ENCODE measurements around the gene FSIP2.

FSIP2 gene

DNA sequence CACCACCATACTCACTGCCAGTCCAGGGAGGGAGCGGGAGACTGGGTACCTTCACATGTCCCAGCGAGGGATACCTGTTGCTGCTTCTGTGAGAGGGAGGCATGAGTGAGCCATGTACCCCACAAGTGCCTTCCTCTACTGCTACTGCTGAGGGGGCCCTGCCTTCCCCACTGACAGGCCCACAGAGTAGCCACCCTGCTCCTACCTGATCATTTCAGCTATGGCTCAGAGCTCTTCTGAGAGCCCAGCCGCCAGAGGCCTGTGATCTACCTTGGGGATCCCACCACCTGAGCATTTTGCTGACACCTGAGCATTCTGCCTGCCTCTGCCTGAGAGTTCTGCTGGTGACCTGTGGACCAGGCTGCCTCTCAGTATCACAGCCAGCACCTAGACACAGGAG, 137.6 kb downstream of the FSIP2 start (continued):
- TF ChIP-seq, protein P1, sequence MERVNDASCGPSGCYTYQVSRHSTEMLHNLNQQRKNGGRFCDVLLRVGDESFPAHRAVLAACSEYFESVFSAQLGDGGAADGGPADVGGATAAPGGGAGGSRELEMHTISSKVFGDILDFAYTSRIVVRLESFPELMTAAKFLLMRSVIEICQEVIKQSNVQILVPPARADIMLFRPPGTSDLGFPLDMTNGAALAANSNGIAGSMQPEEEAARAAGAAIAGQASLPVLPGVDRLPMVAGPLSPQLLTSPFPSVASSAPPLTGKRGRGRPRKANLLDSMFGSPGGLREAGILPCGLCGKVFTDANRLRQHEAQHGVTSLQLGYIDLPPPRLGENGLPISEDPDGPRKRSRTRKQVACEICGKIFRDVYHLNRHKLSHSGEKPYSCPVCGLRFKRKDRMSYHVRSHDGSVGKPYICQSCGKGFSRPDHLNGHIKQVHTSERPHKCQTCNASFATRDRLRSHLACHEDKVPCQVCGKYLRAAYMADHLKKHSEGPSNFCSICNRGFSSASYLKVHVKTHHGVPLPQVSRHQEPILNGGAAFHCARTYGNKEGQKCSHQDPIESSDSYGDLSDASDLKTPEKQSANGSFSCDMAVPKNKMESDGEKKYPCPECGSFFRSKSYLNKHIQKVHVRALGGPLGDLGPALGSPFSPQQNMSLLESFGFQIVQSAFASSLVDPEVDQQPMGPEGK (CRISPR knock-in tag; IDR thresholded peaks at IDR 0.05; ENCODE audit: borderline replicate concordance), result no peak

DNA sequence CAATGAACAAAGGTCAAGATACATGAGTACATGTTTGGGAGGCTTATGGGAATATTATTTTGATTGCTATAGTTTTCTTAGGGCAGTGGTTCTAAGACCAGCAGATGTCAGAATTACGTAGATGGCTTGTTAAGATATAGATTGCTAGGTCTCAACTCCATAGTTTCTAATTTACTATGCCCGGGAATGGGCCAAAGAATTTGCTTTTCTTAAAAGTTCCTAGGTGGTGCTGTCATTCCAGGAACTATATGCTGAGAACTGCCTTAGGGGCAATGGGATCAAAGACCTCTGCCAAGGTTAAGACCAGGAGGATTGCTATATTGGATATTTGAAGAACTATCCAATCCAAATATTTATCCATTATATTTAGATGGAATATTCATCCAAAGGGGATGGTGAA, 141.8 kb downstream of the FSIP2 start:
- ATAC-seq, result no peak
- TF ChIP-seq, protein P2, sequence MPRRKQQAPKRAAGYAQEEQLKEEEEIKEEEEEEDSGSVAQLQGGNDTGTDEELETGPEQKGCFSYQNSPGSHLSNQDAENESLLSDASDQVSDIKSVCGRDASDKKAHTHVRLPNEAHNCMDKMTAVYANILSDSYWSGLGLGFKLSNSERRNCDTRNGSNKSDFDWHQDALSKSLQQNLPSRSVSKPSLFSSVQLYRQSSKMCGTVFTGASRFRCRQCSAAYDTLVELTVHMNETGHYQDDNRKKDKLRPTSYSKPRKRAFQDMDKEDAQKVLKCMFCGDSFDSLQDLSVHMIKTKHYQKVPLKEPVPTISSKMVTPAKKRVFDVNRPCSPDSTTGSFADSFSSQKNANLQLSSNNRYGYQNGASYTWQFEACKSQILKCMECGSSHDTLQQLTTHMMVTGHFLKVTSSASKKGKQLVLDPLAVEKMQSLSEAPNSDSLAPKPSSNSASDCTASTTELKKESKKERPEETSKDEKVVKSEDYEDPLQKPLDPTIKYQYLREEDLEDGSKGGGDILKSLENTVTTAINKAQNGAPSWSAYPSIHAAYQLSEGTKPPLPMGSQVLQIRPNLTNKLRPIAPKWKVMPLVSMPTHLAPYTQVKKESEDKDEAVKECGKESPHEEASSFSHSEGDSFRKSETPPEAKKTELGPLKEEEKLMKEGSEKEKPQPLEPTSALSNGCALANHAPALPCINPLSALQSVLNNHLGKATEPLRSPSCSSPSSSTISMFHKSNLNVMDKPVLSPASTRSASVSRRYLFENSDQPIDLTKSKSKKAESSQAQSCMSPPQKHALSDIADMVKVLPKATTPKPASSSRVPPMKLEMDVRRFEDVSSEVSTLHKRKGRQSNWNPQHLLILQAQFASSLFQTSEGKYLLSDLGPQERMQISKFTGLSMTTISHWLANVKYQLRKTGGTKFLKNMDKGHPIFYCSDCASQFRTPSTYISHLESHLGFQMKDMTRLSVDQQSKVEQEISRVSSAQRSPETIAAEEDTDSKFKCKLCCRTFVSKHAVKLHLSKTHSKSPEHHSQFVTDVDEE (CRISPR knock-in tag; IDR thresholded peaks at IDR 0.05), result no peak
- TF ChIP-seq ZNF70 (CRISPR knock-in tag; IDR thresholded peaks at IDR 0.05), result no peak
- TF ChIP-seq, protein P1 (CRISPR knock-in tag; IDR thresholded peaks at IDR 0.05; ENCODE audit: borderline replicate concordance), result no peak
